KOPT-K1 (cell line): ENCODE measurements around the gene OR8G5.
"Not testable (repeated sequence)": the region's sequence is repeated elsewhere in the genome, so short reads cannot be mapped to it uniquely, and the experiment has no call there.

Source experiments
- H3K27ac ChIP-seq: fragments of 200-600 bp; sonication (generic); 2 replicates; pipeline ENCODE4 v1.5.1; 2016; ENCODE audit warnings: antibody characterized with exemption, mild to moderate bottlenecking, low read depth, low read length; ENCODE audit not compliant: poor library complexity, severe bottlenecking
- H3K36me3 ChIP-seq: fragments of 200-600 bp; sonication (generic); 2 replicates; pipeline ENCODE4 v1.5.1; 2017; ENCODE audit warnings: antibody characterized with exemption, mild to moderate bottlenecking, low read length, moderate library complexity; ENCODE audit not compliant: insufficient read depth
- H3K9me3 ChIP-seq: fragments of 200-600 bp; sonication (generic); 2 replicates; pipeline ENCODE4 v1.5.1; 2017; ENCODE audit warnings: antibody characterized with exemption, low read length, mild to moderate bottlenecking; ENCODE audit not compliant: insufficient read depth, poor library complexity, severe bottlenecking

Gene OR8G5, protein sequence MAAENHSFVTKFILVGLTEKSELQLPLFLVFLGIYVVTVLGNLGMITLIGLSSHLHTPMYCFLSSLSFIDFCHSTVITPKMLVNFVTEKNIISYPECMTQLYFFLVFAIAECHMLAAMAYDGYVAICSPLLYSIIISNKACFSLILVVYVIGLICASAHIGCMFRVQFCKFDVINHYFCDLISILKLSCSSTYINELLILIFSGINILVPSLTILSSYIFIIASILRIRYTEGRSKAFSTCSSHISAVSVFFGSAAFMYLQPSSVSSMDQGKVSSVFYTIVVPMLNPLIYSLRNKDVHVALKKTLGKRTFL

DNA sequence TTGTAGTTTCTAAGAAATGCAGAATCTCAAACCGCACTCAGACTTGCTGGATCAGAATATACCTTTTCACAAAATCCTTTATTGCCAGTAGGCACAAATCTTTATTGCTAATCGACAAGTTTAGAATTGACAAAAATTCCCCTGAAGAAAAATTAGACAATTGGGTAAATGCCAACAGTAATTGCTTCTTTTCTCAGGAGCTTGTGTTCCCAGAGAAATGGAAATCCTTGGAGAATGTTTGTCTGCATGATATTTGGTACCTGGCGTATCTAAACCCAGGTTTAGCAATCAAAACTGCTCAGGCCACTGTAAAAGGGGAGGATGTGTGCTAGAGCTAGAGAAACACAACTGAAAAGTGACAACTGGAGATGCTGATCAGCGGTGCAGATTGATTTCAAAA, at the start of gene OR8G5:
Gene OR8G5, plus strand, starts transcription at position 301 of the 400 bp plus-strand sequence. CDS start 8,556 bp downstream, outside the sequence.
- H3K9me3 ChIP-seq, result no peaks in the 10 kb centered on the region
- no peak within 1 kb of the TSS for H3K27ac ChIP-seq
- H3K36me3 ChIP-seq, result no peaks in the 10 kb centered on the region

DNA sequence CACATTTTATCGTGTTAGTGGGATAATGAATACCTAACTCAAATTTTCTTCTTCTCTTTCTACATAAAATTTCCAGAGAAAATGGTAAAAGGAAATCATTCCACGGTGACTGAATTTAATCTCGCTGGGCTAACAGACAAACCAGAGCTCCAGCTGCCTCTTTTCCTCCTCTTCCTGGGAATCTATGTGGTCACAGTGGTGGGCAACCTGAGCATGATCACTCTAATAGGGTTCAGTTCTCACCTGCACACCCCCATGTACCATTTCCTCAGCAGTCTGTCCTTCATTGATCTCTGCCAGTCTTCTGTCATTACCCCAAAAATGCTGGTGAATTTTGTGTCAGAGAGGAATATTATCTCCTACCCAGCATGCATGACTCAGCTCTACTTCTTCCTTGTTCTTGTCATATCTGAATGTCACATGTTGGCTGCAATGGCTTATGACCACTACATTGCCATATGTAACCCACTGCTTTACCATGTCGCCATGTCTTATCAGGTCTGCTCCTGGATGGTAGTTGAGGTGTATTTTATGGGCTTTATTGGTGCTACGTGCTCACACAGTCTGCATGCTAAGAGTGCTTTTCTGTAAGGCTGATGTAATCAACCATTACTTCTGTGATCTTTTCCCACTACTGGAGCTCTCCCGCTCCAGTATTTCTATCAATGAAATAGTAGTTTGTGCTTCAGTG, 48.9 kb upstream of the OR8G5 start:
- Histone ChIP-seq H3K9me3 (no peaks in the 10 kb centered on the region), H3K27ac (no peak overlapping the region), H3K36me3 (no peaks in the 10 kb centered on the region)

- H3K36me3 ChIP-seq, result no peaks in the 10 kb centered on the region
- H3K27ac ChIP-seq, result no peak overlapping the region
- no peaks in the 10 kb centered on the region for H3K9me3 ChIP-seq
Measured at GRCh38 chr11:124209824-124210357, 46.3 kb upstream of the OR8G5 start.

GRCh38 chr11:124210421-124210820, 45.8 kb upstream of the OR8G5 start:
- H3K9me3 ChIP-seq, result no peaks in the 10 kb centered on the region

DNA sequence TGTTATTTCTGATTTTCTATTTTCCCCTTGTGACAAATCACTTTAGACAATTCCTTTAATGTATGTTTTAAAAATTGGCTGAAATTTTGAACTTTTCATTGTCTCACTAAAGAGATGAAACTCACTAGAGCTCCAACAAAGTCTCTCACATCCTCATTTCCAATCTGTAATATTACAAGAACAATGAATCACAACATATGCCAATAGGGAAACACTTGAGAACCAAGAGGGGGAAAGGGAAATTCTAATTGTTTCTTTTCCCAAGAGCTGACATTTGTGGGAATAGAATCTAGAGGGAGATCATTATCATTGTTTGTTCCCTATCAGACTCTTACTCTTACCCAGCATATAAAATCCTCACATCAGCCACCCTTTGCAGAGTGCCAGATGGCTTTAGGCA, 44.9 kb upstream of the OR8G5 start:
- Histone ChIP-seq H3K36me3 (no peaks in the 10 kb centered on the region), H3K9me3 (no peaks in the 10 kb centered on the region), H3K27ac (no peak overlapping the region)

More at GRCh38 chr11:124210421-124210820, 45.8 kb upstream of the OR8G5 start:
- no peaks in the 10 kb centered on the region for H3K36me3 ChIP-seq
- H3K27ac ChIP-seq, result no peak overlapping the region

DNA sequence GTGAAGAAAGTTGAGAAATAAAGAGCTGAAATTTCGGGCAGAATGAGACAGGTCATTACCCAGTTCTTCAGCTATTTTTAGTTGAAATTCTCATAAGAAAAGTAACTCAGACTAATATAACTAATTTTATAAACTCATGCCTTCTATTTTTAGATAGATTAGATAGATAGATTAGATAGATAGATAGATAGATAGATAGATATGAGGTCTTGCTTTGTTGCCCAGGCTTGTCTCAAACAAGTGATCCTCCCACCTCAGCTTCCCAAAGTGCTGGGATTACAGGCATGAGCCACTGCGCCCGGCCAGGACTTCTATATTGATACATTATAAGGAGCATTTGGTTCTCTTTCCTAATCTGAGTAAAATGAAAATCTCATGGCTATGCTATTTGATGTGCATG, 42.1 kb upstream of the OR8G5 start:
- Histone ChIP-seq H3K36me3 (no peaks in the 10 kb centered on the region), H3K27ac (no peak overlapping the region), H3K9me3 (no peaks in the 10 kb centered on the region)

DNA sequence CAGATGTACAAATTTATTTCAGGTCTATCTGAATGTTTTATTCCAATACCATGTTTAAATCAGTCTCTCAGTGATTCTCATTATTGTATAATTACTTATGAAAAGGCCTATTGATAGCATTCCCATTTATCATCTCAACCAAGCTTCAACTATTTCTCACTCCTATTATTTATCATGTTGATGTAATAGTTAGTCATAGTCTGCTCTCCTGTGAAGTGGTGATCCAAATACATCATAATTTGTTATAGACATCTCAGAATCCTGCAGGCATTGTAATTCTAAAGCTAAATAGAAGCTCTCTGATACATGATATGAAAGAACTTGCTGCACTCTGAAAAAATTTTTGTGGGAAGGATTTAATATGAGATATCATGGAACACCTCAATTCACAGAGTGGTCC, 37.0 kb upstream of the OR8G5 start:
- Histone ChIP-seq H3K27ac (no peak overlapping the region), H3K9me3 (no peaks in the 10 kb centered on the region), H3K36me3 (no peaks in the 10 kb centered on the region)

DNA sequence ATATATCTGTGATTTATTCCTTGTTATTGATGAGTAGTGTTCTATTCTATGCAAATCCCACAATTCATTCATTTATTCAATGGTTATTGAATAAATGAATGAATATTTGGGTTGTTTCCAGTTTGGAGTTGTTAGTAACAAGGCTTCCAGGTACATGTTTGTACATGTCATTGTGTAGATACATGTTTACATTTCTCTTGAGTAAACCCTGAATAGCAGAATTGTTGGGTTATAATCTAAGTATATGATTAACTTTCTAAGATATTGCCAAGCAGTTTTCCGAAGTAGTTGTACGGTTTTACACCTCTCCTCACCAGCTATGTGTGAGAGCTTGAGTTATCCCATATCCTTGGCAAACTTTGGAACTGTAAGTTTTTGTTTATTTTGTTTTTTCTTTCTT, 33.8 kb upstream of the OR8G5 start:
- H3K36me3 ChIP-seq, result no peaks in the 10 kb centered on the region
- no peak overlapping the region for H3K27ac ChIP-seq

DNA sequence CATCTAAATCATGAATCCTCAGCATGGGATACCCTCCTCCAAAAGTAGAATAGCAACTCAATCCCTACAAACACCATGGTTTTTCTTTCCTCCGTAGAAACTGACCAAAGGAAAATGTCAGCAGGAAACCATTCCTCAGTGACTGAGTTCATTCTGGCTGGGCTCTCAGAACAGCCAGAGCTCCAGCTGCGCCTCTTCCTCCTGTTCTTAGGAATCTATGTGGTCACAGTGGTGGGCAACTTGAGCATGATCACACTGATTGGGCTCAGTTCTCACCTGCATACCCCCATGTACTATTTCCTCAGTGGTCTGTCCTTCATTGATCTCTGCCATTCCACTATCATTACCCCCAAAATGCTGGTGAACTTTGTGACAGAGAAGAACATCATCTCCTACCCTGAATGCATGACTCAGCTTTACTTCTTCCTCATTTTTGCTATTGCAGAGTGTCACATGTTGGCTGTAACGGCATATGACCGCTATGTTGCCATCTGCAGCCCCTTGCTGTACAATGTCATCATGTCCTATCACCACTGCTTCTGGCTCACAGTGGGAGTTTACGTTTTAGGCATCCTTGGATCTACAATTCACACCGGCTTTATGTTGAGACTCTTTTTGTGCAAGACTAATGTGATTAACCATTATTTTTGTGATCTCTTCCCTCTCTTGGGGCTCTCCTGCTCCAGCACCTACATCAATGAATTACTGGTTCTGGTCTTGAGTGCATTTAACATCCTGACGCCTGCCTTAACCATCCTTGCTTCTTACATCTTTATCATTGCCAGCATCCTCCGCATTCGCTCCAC, 31.4 kb upstream of the OR8G5 start:
- H3K9me3 ChIP-seq, H3K27ac ChIP-seq, H3K36me3 ChIP-seq: not testable (repeated sequence)

More for the DNA sequence above, 33.8 kb upstream of the OR8G5 start:
- H3K9me3 ChIP-seq, result no peaks in the 10 kb centered on the region

DNA sequence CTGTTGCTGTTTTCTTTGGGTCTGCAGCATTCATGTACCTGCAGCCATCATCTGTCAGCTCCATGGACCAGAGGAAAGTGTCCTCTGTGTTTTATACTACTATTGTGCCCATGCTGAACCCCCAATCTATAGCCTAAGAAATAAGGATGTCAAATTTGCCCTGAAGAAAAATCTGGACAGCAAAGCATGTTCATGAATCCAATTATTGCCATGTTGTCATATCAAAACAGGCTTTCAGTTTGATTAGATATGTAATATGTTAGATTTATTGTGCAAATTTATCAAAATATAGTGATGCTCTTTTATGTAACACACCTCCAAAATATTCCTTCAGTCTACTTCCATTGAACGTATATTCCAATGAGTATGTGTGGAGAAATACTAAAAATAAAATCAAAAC, 30.7 kb upstream of the OR8G5 start:
- H3K27ac ChIP-seq, result no peak overlapping the region

DNA sequence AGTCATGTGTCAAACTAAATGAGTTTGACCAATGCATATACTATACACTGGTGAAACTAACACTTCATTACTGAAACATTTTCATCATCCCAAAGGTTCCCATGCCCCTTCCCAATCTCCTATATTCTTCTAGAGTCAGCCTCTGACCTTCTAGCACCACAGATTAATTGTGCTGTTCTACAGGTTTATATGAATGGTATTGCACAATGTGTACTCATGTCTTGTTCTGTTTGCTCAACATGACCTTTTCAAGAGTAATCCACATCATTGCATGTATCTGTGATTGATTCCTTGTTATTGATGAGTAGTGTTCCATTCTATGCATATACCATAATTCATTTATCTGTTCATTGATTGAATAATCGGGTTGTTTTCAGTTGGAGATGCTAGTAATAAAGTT, 22.8 kb upstream of the OR8G5 start:
- H3K27ac ChIP-seq, result no peak overlapping the region
- H3K36me3 ChIP-seq, result no peaks in the 10 kb centered on the region
- no peaks in the 10 kb centered on the region for H3K9me3 ChIP-seq

More for the DNA sequence above, 30.7 kb upstream of the OR8G5 start:
- Histone ChIP-seq H3K36me3 (no peaks in the 10 kb centered on the region), H3K9me3 (no peaks in the 10 kb centered on the region)

GRCh38 chr11:124238512-124238911, 17.7 kb upstream of the OR8G5 start:
- Histone ChIP-seq H3K27ac (no peak overlapping the region), H3K9me3 (no peaks in the 10 kb centered on the region), H3K36me3 (no peaks in the 10 kb centered on the region)

DNA sequence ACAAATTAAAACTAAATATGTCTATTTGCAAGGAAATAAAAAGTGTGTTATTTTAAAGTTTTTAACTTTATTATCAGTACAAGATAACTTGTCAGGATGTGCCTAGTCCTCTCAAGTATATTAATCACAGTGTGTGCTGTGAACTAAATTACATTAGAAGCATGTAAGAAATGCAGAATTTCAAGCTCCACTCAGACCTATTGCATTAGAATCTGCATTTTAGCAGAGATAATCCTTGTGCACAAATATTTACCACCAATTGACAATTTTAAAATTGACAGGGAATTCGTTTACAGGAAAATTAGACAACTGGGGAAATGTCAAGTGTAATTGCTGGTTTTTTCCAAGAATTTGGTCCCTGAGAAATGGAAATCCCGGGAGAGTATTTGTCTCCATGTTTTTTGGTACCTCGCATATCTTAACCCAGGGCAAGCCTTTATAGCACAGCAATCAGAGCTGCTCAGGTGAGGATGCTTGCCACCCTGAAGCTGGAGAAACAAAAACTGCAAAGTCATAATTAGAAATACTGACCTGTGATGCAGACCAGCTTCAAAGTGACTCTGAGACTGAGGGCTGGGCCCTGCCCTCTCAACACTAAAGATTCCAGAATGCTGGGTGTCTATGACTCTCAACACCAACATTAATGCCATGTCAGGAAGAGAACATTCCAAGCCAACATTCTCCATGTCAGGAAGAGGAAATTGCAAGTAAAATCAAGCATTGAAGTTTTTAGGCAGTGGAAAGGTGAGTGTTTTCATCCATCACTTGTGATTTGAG, 15.4 kb upstream of the OR8G5 start, which contains the start of gene OR8G1:
Gene OR8G1, plus strand, starts transcription at position 475 of the 777 bp plus-strand sequence. CDS start 8,581 bp downstream, outside the sequence.
- H3K36me3 ChIP-seq, result no peaks in the 10 kb centered on the region
- H3K27ac ChIP-seq, result no peak within 1 kb of the TSS
- H3K9me3 ChIP-seq, result no peaks in the 10 kb centered on the region

DNA sequence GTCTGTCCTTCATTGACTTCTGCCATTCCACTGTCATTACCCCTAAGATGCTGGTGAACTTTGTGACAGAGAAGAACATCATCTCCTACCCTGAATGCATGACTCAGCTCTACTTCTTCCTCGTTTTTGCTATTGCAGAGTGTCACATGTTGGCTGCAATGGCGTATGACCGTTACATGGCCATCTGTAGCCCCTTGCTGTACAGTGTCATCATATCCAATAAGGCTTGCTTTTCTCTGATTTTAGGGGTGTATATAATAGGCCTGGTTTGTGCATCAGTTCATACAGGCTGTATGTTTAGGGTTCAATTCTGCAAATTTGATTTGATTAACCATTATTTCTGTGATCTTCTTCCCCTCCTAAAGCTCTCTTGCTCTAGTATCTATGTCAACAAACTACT, 6.3 kb upstream of the OR8G5 start:
- H3K9me3 ChIP-seq, H3K27ac ChIP-seq, H3K36me3 ChIP-seq: not testable (repeated sequence)
